Trophoblast cell (in vitro differentiated cells and primary cell): ENCODE measurements around the gene RBM38.
"Not testable (repeated sequence)": the region's sequence is repeated elsewhere in the genome, so short reads cannot be mapped to it uniquely, and the experiment has no call there.

Source experiments
- DNase-seq, 2 donors: peaks; one replicate each; pipeline ENCODE4 v3.0.0-alpha.2; 2016
- H2AFZ ChIP-seq: 2 replicates; pipeline ENCODE4 v1.6.1; 2013; ENCODE audit warnings: low read length, moderate library complexity, mild to moderate bottlenecking; ENCODE audit not compliant: insufficient read depth, poor library complexity
- H2AK5ac ChIP-seq: 2 replicates; pipeline ENCODE4 v1.6.1; 2013; ENCODE audit warnings: mild to moderate bottlenecking, low read length
- H2BK120ac ChIP-seq: 2 replicates; pipeline ENCODE4 v1.6.1; 2013; ENCODE audit warnings: low read length, mild to moderate bottlenecking, moderate library complexity; ENCODE audit not compliant: insufficient read depth, poor library complexity
- H2BK12ac ChIP-seq: 2 replicates; pipeline ENCODE4 v1.6.1; 2013; ENCODE audit warnings: mild to moderate bottlenecking, low read length, moderate library complexity
- H2BK5ac ChIP-seq: 2 replicates; pipeline ENCODE4 v1.6.1; 2013; ENCODE audit warnings: low read length, low read depth, moderate library complexity, mild to moderate bottlenecking; ENCODE audit not compliant: poor library complexity
- H3K14ac ChIP-seq: 2 replicates; pipeline ENCODE4 v1.6.1; 2013; ENCODE audit warnings: mild to moderate bottlenecking, low read length
- H3K18ac ChIP-seq: 2 replicates; pipeline ENCODE4 v1.6.1; 2013; ENCODE audit warnings: mild to moderate bottlenecking, low read length
- H3K23ac ChIP-seq: 2 replicates; pipeline ENCODE4 v1.6.1; 2013; ENCODE audit warnings: low read length
- H3K27ac ChIP-seq: 2 replicates; pipeline ENCODE4 v1.5.1; 2013; ENCODE audit warnings: low read depth, mild to moderate bottlenecking, inconsistent platforms, low read length, moderate library complexity
- H3K27me3 ChIP-seq: 2 replicates; pipeline ENCODE4 v1.6.1; 2013; ENCODE audit warnings: inconsistent platforms, mild to moderate bottlenecking, low read length, moderate library complexity; ENCODE audit not compliant: insufficient read depth
- H3K36me3 ChIP-seq, 2 experiments: 1 replicate in 1 of 2; 2 replicates in 1 of 2; pipeline ENCODE4 v1.6.1; 2013; ENCODE audit warnings: low read length in 2 of 2, mild to moderate bottlenecking in 2 of 2, moderate library complexity in 1 of 2; ENCODE audit not compliant: insufficient read depth in 2 of 2, control insufficient read depth in 1 of 2
- H3K4ac ChIP-seq: 2 replicates; pipeline ENCODE4 v1.6.1; 2013; ENCODE audit warnings: low read depth, mild to moderate bottlenecking, low read length, moderate library complexity
- H3K4me1 ChIP-seq, 2 experiments: 1 replicate in 1 of 2; 2 replicates in 1 of 2; pipeline ENCODE4 v1.6.1; 2013; ENCODE audit warnings: low read length in 2 of 2, mild to moderate bottlenecking in 2 of 2, moderate library complexity in 1 of 2; ENCODE audit not compliant: insufficient read depth in 2 of 2, control insufficient read depth in 1 of 2
- H3K4me2 ChIP-seq: 2 replicates; pipeline ENCODE4 v1.6.1; 2013; ENCODE audit warnings: inconsistent platforms, mild to moderate bottlenecking, low read length, moderate library complexity
- H3K4me3 ChIP-seq: 2 replicates; pipeline ENCODE4 v1.5.1; 2013; ENCODE audit warnings: mild to moderate bottlenecking, low read depth, low read length, inconsistent platforms
- H3K79me1 ChIP-seq: one replicate; pipeline ENCODE4 v1.6.1; 2013; ENCODE audit warnings: low read length
- H3K79me2 ChIP-seq: 2 replicates; pipeline ENCODE4 v1.6.1; 2013; ENCODE audit warnings: low read length, mild to moderate bottlenecking; ENCODE audit not compliant: control insufficient read depth, insufficient read depth, poor library complexity
- H3K9ac ChIP-seq: 2 replicates; pipeline ENCODE4 v1.6.1; 2013; ENCODE audit warnings: mild to moderate bottlenecking, low read length
- H3K9me3 ChIP-seq: 2 replicates; pipeline ENCODE4 v1.6.1; 2013; ENCODE audit warnings: low read depth, mild to moderate bottlenecking, control low read depth, inconsistent platforms, low read length; ENCODE audit not compliant: insufficient read depth
- H4K12ac ChIP-seq: 2 replicates; pipeline ENCODE4 v1.6.1; 2013; ENCODE audit warnings: low read depth, mild to moderate bottlenecking, low read length, moderate library complexity
- H4K8ac ChIP-seq: 2 replicates; pipeline ENCODE4 v1.6.1; 2013; ENCODE audit warnings: low read depth, mild to moderate bottlenecking, low read length, moderate library complexity
- H4K91ac ChIP-seq: one replicate; pipeline ENCODE4 v1.6.1; 2013; ENCODE audit warnings: low read depth, mild to moderate bottlenecking, low read length, moderate library complexity
- WGBS: extraction: QIAGEN DNeasy Blood & Tissue Kit; methylation state at CpG from one replicate; pipeline ENCODE4 v1.1.7; 2013; ENCODE audit warnings: missing lambda C conversion rate; ENCODE audit not compliant: insufficient read length, insufficient coverage; ENCODE audit errors: extremely low coverage; 5-methylcytosine and 5-hydroxymethylcytosine counted together

The RBM38 gene

GRCh38 chr20:57417051-57417689 is 26.0 kb downstream of the RBM38 start:
- H3K4me3 ChIP-seq, result no peak overlapping the region
- no peaks in the 10 kb centered on the region for H3K36me3 ChIP-seq
- H3K14ac ChIP-seq, result no peak overlapping the region
- no peak overlapping the region for H3K4me2 ChIP-seq
- no peak overlapping the region for H3K9ac ChIP-seq
- no peak overlapping the region for H3K4ac ChIP-seq
- no peaks in the 10 kb centered on the region for H3K27me3 ChIP-seq
- H4K8ac ChIP-seq, result no peak overlapping the region
- no peak overlapping the region for H3K18ac ChIP-seq
- no peak overlapping the region for H2AFZ ChIP-seq
- H2BK5ac ChIP-seq, result no peak overlapping the region
- no peak overlapping the region for H2BK120ac ChIP-seq
- H3K23ac ChIP-seq, result no peak overlapping the region
- H4K91ac ChIP-seq, result no peak overlapping the region
- no peak overlapping the region for H4K12ac ChIP-seq
- H3K79me2 ChIP-seq, result no peaks in the 10 kb centered on the region
- H3K79me1 ChIP-seq, result no peaks in the 10 kb centered on the region
- H3K4me1 ChIP-seq, result peaks cover 0 to 4% of the 10 kb centered on the region in 2 experiments
- H3K9me3 ChIP-seq, result no peaks in the 10 kb centered on the region
- H2AK5ac ChIP-seq, result no peak overlapping the region
- DNase-seq, result no peak
- no peak overlapping the region for H3K27ac ChIP-seq
- H2BK12ac ChIP-seq, result no peak overlapping the region
- WGBS, result 100% methylated on average over 1 of the region's 6 CpGs

- Histone ChIP-seq H4K12ac (no peak overlapping the region), H2BK12ac (no peak overlapping the region), H3K23ac (no peak overlapping the region), H3K18ac (no peak overlapping the region), H3K79me2 (no peaks in the 10 kb centered on the region), H4K8ac (no peak overlapping the region), H3K4me1 (peaks cover 0 to 4% of the 10 kb centered on the region in 2 experiments), H2BK5ac (no peak overlapping the region), H4K91ac (no peak overlapping the region), H2AK5ac (no peak overlapping the region), H3K9ac (no peak overlapping the region), H3K9me3 (no peaks in the 10 kb centered on the region), H3K4me3 (no peak overlapping the region), H3K36me3 (no peaks in the 10 kb centered on the region), H3K14ac (no peak overlapping the region), H3K27ac (no peak overlapping the region), H3K4me2 (no peak overlapping the region), H3K79me1 (no peaks in the 10 kb centered on the region), H3K4ac (no peak overlapping the region), H2AFZ (no peak overlapping the region), H2BK120ac (no peak overlapping the region), H3K27me3 (no peaks in the 10 kb centered on the region)
- no CpG with 5 or more reads among the region's 17 CpGs for whole genome bisulfite sequencing
- DNase-seq, result no peak
Observed at GRCh38 chr20:57417830-57418780, 26.9 kb downstream of the RBM38 start.

GRCh38 chr20:57419479-57419878 is 28.3 kb downstream of the RBM38 start:
- H3K14ac ChIP-seq, H3K18ac ChIP-seq, H3K79me1 ChIP-seq, H2BK120ac ChIP-seq, H2BK5ac ChIP-seq, H3K36me3 ChIP-seq, H2BK12ac ChIP-seq, H3K27ac ChIP-seq, H4K91ac ChIP-seq, H3K79me2 ChIP-seq, H4K8ac ChIP-seq, H3K23ac ChIP-seq, H4K12ac ChIP-seq, H3K9me3 ChIP-seq, H2AFZ ChIP-seq, H3K27me3 ChIP-seq, H3K4me2 ChIP-seq, H3K9ac ChIP-seq, H3K4ac ChIP-seq, H2AK5ac ChIP-seq, H3K4me3 ChIP-seq, DNase-seq, H3K4me1 ChIP-seq: not testable (repeated sequence)
- WGBS, result no CpG with 5 or more reads among the region's 4 CpGs

GRCh38 chr20:57420571-57421252 is 29.5 kb downstream of the RBM38 start:
- H3K9ac ChIP-seq, result no peak overlapping the region

More at GRCh38 chr20:57420571-57421252, 29.5 kb downstream of the RBM38 start:
- H3K4me1 ChIP-seq, result no peaks in the 10 kb centered on the region
- no peak overlapping the region for H2AK5ac ChIP-seq
- H2BK12ac ChIP-seq, result no peak overlapping the region
- H3K79me1 ChIP-seq, result no peaks in the 10 kb centered on the region
- H3K18ac ChIP-seq, result no peak overlapping the region
- H3K4ac ChIP-seq, result no peak overlapping the region
- no peak overlapping the region for H3K14ac ChIP-seq
- no peaks in the 10 kb centered on the region for H3K79me2 ChIP-seq
- no peaks in the 10 kb centered on the region for H3K36me3 ChIP-seq
- H4K12ac ChIP-seq, result no peak overlapping the region
- no peak overlapping the region for H3K23ac ChIP-seq
- H3K27ac ChIP-seq, result no peak overlapping the region
- no peak overlapping the region for H4K91ac ChIP-seq
- WGBS, result no CpG with 5 or more reads among the region's 20 CpGs
- no peak overlapping the region for H2AFZ ChIP-seq
- no peak overlapping the region for H2BK5ac ChIP-seq
- H3K27me3 ChIP-seq, result no peaks in the 10 kb centered on the region
- H2BK120ac ChIP-seq, result no peak overlapping the region
- H3K4me2 ChIP-seq, result no peak overlapping the region
- no peak overlapping the region for H4K8ac ChIP-seq
- no peak for DNase-seq
- H3K9me3 ChIP-seq, result no peaks in the 10 kb centered on the region
- no peak overlapping the region for H3K4me3 ChIP-seq
